LNCaP clone FGC (cell line): ENCODE measurements around the gene SERPIND1.

Source experiments
- DNase-seq: peaks from one replicate; pipeline ENCODE4 v3.0.0-alpha.2; 2011; ENCODE audit warnings: low read depth
- H3K4me3 ChIP-seq: 2 replicates; pipeline ENCODE4 v1.5.1; 2011; ENCODE audit warnings: mild to moderate bottlenecking, low read depth, low read length, control low read depth
- TF ChIP-seq, protein P1 (sequence below): IDR thresholded peaks from 2 replicates; pipeline ENCODE4 v1.5.1; 2012; ENCODE audit warnings: mild to moderate bottlenecking; ENCODE audit not compliant: control insufficient read depth, insufficient read depth; ENCODE audit errors: extremely low read depth

The SERPIND1 gene

DNA sequence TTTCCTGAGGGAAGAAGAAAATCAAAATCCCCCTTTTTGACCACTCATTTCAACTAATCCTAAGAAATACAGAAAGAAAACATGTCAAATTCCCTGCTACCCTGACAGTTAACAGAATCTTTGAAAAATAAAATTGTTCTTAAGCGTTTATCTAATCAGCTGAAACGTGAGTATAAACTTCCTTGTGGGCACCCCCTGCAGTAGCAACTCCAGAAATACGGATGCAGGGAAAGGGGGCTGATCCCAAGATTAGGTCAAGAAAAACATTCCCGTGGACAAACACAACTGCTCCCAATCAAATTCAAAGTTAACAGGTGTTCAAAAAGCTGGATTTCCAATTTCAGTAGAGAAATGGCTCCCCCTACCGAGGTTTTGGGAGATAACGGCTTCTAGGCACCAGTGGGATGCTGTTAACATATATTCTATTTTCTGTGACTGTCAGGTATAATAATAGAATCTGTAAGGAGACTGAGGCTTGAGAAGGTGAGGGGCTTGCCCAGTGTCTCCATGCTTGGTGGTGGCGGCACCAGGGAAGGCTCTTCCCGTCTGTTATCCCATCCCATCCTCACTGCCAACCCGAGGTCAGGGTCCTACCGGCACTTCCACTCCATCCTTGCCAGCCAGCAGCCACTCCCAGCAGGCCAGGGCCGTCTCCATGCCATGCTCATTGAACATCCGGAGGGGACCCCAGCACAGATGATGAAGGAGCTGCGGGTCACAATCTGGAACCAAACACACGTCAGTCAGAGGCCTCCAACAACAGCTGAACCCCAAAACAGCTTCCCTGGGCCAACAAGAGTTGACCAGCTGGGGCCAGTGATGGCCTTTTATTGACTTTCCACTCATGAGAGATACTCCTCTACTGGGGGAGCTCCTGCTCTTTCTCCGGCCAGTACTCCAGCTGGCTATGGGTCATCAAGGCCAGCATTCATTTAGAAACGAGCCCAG, 32.0 kb upstream of the SERPIND1 start:
- DNase-seq: peak; percentile 15
- TF ChIP-seq, protein P1, sequence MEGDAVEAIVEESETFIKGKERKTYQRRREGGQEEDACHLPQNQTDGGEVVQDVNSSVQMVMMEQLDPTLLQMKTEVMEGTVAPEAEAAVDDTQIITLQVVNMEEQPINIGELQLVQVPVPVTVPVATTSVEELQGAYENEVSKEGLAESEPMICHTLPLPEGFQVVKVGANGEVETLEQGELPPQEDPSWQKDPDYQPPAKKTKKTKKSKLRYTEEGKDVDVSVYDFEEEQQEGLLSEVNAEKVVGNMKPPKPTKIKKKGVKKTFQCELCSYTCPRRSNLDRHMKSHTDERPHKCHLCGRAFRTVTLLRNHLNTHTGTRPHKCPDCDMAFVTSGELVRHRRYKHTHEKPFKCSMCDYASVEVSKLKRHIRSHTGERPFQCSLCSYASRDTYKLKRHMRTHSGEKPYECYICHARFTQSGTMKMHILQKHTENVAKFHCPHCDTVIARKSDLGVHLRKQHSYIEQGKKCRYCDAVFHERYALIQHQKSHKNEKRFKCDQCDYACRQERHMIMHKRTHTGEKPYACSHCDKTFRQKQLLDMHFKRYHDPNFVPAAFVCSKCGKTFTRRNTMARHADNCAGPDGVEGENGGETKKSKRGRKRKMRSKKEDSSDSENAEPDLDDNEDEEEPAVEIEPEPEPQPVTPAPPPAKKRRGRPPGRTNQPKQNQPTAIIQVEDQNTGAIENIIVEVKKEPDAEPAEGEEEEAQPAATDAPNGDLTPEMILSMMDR: peak; percentile 67
- H3K4me3 ChIP-seq: no peak overlapping the region

DNA sequence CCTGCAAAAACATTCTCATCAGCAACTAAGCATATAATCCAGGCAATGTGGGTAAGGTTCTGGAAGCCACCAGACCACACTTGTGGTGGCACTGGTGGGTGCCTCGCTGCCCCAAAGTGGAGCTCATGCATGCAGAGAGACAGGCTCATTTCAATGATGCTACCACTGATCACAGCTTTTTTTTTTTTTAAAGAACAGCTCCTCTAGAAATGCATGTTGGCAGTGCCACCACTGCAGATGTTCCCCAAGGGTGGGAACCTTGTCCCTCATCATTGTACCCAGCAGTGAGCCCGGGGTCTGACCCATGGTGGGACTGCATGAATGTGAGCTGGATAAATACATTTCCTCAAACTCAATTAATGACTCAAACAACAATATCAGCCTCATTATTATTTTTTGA, 31.1 kb upstream of the SERPIND1 start:
- TF ChIP-seq, protein P1: no peak
- no peak for DNase-seq
- H3K4me3 ChIP-seq: no peak overlapping the region

DNA sequence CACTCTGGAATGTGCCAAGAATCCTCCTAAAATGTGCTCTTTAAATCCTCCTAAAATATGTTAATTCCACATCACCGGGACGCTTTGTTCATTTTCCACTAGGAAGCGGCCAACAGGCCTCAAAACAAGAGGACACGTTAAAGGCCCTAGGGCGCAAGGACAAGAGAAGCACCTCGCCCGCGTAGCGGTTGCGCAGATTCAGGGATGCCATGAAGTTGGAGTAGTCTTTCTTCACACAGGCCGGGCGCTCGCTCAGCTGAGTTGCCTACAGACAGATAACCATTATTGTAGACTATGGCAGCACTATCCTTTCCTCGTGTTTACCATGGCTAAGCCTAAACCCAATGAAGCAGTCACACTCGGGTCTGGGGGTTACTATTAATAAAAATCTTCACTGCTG, 29.5 kb upstream of the SERPIND1 start:
- TF ChIP-seq, protein P1: no peak
- no peak overlapping the region for H3K4me3 ChIP-seq
- no peak for DNase-seq

DNA sequence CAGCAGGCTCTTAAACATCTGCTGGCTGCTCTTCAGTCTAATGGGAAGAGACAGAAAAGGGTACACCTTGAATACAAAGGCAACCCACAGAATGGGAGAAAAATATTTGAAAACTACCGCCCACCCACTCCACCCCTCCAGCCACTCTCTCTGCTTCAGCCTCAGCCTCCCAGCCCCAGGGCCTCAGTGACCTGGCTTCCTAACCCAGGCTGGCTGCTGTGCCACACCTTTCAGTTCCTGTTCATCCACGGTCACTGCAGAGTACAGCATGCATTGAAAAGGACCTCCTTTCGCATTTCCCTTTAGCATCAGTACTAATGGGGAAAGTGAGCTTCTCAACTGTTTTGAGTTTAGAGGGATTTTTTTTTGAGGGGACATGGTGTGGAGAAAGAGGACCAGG, 28.8 kb upstream of the SERPIND1 start:
- no peak for DNase-seq
- TF ChIP-seq, protein P1: no peak
- H3K4me3 ChIP-seq: no peak overlapping the region

DNA sequence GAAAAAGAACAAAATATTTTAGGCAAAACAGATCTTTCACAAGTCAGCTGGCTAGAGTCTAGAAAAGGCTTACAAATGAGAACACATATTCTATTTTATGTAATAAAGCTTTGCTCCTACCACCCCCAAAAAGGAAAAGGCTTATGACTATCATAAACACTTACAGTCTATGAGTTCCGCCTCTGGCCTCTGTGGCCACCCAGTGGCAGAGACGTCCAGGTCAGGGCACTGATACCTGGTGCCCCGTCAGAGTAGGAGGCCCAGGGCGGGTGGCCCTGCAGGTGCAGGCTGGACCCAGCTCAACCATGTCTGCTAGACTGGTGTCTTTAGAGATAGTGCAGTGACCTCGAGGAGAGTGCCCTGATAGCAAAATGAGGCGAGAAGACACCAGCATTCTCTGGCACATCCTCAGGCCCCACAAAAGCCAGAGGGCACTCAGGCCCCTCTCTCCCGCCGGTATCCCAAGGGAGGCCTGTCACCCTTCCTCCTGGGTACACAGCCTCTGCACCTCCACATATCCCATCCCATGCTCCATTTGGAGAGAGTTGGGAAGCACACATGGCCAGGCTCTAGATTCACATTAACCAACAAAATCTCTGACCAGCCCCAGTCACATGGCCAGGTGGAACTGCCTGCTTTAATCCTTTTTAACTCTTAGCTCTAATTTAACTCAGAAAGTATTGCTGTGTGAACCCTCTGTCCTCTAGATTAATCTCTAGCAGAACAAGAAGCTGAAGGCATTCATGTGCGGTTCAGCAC, 27.3 kb upstream of the SERPIND1 start:
- H3K4me3 ChIP-seq: no peak overlapping the region
- TF ChIP-seq, protein P1: no peak
- DNase-seq: no peak

DNA sequence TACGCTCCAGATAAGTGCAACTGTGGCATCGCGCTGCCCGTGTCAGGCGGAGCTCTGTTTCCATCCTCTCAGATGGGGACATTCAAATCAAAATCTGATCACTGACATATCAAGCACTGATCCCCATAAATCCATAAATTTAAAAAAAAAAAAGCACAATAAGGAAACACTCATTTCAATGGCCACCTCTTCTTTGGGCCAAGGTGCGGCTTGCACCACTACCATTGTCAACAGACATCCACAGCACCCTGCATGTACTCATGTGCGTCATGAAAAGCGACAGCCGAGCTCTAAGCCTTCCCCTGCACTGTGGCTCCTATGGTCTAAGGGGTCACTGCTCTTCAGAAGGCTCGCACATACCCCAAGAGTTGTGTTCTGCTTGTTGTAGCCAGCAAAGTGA, 26.7 kb upstream of the SERPIND1 start:
- TF ChIP-seq, protein P1: no peak
- no peak for DNase-seq

More for the DNA sequence above, 26.7 kb upstream of the SERPIND1 start:
- H3K4me3 ChIP-seq: no peak overlapping the region
